PC-9 (cell line): Measurements from ENCODE around the gene RHEX. TPM values are rescaled to one million over a fixed set of nuclear protein-coding genes. Genes with fewer than 3 reads are reported as not detected.

Experiments used
- BruUV-seq: library from RNA; stranded (reverse); fragments of 400-500 nt; replicated peaks from 2 replicates; lab custom pipeline; 2021; lab: Mats Ljungman, UMichigan
- CTCF ChIA-PET: fragments of 300-600 bp; sonication (Branson Sonifier 250); formaldehyde crosslinking; loops from one replicate; lab custom pipeline; 2022; ENCODE audit warnings: antibody characterized with exemption; lab: Charles Lee
- POLR2A ChIA-PET: fragments of 300-600 bp; sonication (Branson Sonifier 250); formaldehyde crosslinking; loops from one replicate; lab custom pipeline; 2022; ENCODE audit warnings: antibody characterized with exemption; ENCODE audit not compliant: unreplicated experiment; lab: Charles Lee
- DNase-seq, 2 experiments: peaks; one replicate each; pipeline versions ENCODE4 v3.0.0 to v3.0.0-alpha.2; 2015 to 2022; ENCODE audit warnings: mixed read lengths in 1 of 2
- H2AFZ ChIP-seq: fragments of 200-600 bp; sonication (generic); 2 replicates; pipeline ENCODE4 v1.8.1; 2017; ENCODE audit warnings: antibody characterized with exemption
- H3F3A ChIP-seq: fragments of 200-600 bp; sonication (generic); 2 replicates; pipeline ENCODE4 v1.8.1; 2017; ENCODE audit warnings: antibody characterized with exemption, mild to moderate bottlenecking, low read depth; ENCODE audit not compliant: insufficient read depth
- H3K27ac ChIP-seq: fragments of 200-600 bp; sonication (generic); 2 replicates; pipeline ENCODE4 v1.6.1; 2016; ENCODE audit warnings: mixed run types
- H3K27me3 ChIP-seq: fragments of 200-600 bp; sonication (generic); 2 replicates; pipeline ENCODE4 v1.6.1; 2016; ENCODE audit warnings: low read depth, mixed run types; ENCODE audit not compliant: insufficient read depth
- H3K36me3 ChIP-seq: fragments of 200-600 bp; sonication (generic); 2 replicates; pipeline ENCODE4 v1.6.1; 2016; ENCODE audit warnings: low read depth, mixed run types
- H3K4me1 ChIP-seq: fragments of 200-600 bp; sonication (generic); replicated peaks from 2 replicates; pipeline ENCODE4 v1.6.1; 2016; ENCODE audit warnings: mixed run types; ENCODE audit not compliant: insufficient read depth
- H3K4me2 ChIP-seq: fragments of 200-600 bp; sonication (generic); 2 replicates; pipeline ENCODE4 v1.6.1; 2017; ENCODE audit warnings: mixed run types
- H3K4me3 ChIP-seq: fragments of 200-600 bp; sonication (generic); 2 replicates; pipeline ENCODE4 v1.6.1; 2016; ENCODE audit warnings: mixed run types
- H3K79me2 ChIP-seq: fragments of 200-600 bp; sonication (generic); 2 replicates; pipeline ENCODE4 v1.6.1; 2017; ENCODE audit warnings: low read depth, mixed run types
- H3K9me2 ChIP-seq: fragments of 200-600 bp; sonication (generic); 2 replicates; pipeline ENCODE4 v1.8.1; 2017; ENCODE audit warnings: mild to moderate bottlenecking; ENCODE audit not compliant: insufficient read depth
- H3K9me3 ChIP-seq: fragments of 200-600 bp; sonication (generic); 2 replicates; pipeline ENCODE4 v1.8.1; 2016; ENCODE audit warnings: low read depth; ENCODE audit not compliant: insufficient read depth
- H4K20me1 ChIP-seq: fragments of 200-600 bp; sonication (generic); 2 replicates; pipeline ENCODE4 v1.8.1; 2017; ENCODE audit not compliant: insufficient read depth
- CTCF ChIP-seq: fragments of 200-600 bp; sonication (generic); conservative IDR thresholded peaks from 2 replicates; pipeline ENCODE4 v1.6.1; 2017; ENCODE audit warnings: mixed run types, antibody characterized with exemption, mild to moderate bottlenecking, moderate library complexity
- EZH2 ChIP-seq: fragments of 200-600 bp; sonication (generic); IDR thresholded peaks from 2 replicates; pipeline ENCODE4 v1.8.0; 2017; ENCODE audit warnings: antibody characterized with exemption, low read depth
- intact Hi-C: fragments of 100-400 bp; cut with micrococcal nuclease; formaldehyde crosslinking; loops from one replicate; pipeline ENCODE4 v1.10.0; 2022; ENCODE audit not compliant: unreplicated experiment
- total RNA-seq: library from RNA; stranded (reverse); gene quantifications from 2 replicates; pipeline ENCODE4 v1.2.3, GENCODE V29; 2021

The RHEX gene
- total RNA-seq, 1 experiment from 2014 or later, result not detected

- TF ChIP-seq EZH2 (no peak), CTCF (no peak)
- no peaks in the 10 kb centered on the region for H3K9me2 ChIP-seq
- intact Hi-C loops, result no loop called here
- H3K4me3 ChIP-seq, result no peak overlapping the region
- no peak overlapping the region for H3K4me2 ChIP-seq
- BruUV-seq, result no TSS peak
- ChIA-PET CTCF (no interaction called here), POLR2A (interaction anchor here (0.5 kb wide), 1 partner anchor 52 kb away, joined by 4 read pairs; no protein-coding TSS in a partner anchor)
- no peaks in the 10 kb centered on the region for H3K36me3 ChIP-seq
- no peaks in the 10 kb centered on the region for H3K4me1 ChIP-seq
- DNase-seq, result no peak
- H3K79me2 ChIP-seq, result no peaks in the 10 kb centered on the region
- H3K27ac ChIP-seq, result no peak overlapping the region
- H4K20me1 ChIP-seq, result no peaks in the 10 kb centered on the region
- H3K27me3 ChIP-seq, result peaks cover 6% of the 10 kb centered on the region; the same call in 1 of the 2 replicates
- H3F3A ChIP-seq, result no peaks in the 10 kb centered on the region
- peaks cover 10% of the 10 kb centered on the region for H3K9me3 ChIP-seq
- no peak overlapping the region for H2AFZ ChIP-seq
Measured at GRCh38 chr1:206121269-206121668, 68.3 kb downstream of the RHEX start.

- no peak for DNase-seq
- intact Hi-C loops, result no loop called here
- no TSS peak for BruUV-seq
- Histone ChIP-seq H3F3A (no peaks in the 10 kb centered on the region), H3K9me2 (no peaks in the 10 kb centered on the region), H3K36me3 (no peaks in the 10 kb centered on the region), H2AFZ (no peak overlapping the region), H3K4me2 (no peak overlapping the region), H3K27me3 (no peaks in the 10 kb centered on the region), H3K4me3 (no peak overlapping the region), H3K9me3 (peaks cover 10% of the 10 kb centered on the region), H3K27ac (no peak overlapping the region), H3K79me2 (no peaks in the 10 kb centered on the region), H3K4me1 (no peaks in the 10 kb centered on the region; the same call in 1 of the 2 replicates), H4K20me1 (no peaks in the 10 kb centered on the region)
- ChIA-PET CTCF (no interaction called here), POLR2A (no interaction called here)
- TF ChIP-seq CTCF (no peak), EZH2 (no peak)
Measured at GRCh38 chr1:206122686-206123085, 69.7 kb downstream of the RHEX start.

- no peak overlapping the region for H3K4me3 ChIP-seq
- no peaks in the 10 kb centered on the region for H3K36me3 ChIP-seq
- H3F3A ChIP-seq, result no peaks in the 10 kb centered on the region
- no peak overlapping the region for H3K27ac ChIP-seq
- H3K79me2 ChIP-seq, result no peaks in the 10 kb centered on the region
- no peak overlapping the region for H2AFZ ChIP-seq
- no peak overlapping the region for H3K4me2 ChIP-seq
- ChIA-PET CTCF (no interaction called here), POLR2A (no interaction called here)
- H3K27me3 ChIP-seq, result no peaks in the 10 kb centered on the region
- TF ChIP-seq EZH2 (no peak), CTCF (no peak)
- peaks cover 10% of the 10 kb centered on the region for H3K9me3 ChIP-seq
- intact Hi-C loops, result no loop called here
- H3K9me2 ChIP-seq, result no peaks in the 10 kb centered on the region
- peaks cover 9% of the 10 kb centered on the region; the same call in 1 of the 2 replicates for H3K4me1 ChIP-seq
- no peak for DNase-seq
- H4K20me1 ChIP-seq, result no peaks in the 10 kb centered on the region
- BruUV-seq, result no TSS peak
Measured at GRCh38 chr1:206125346-206125745, 72.4 kb downstream of the RHEX start.
